Activated CD4-positive, alpha-beta T cell treated with anti-CD3 and anti-CD28 coated beads, Interleukin-2, amount 50 U/mL, for 48 hours (primary cell): ENCODE results near the gene UBXN10.

Source experiments
- DNase-seq, 2 experiments: peaks; one replicate each; pipeline ENCODE4 v3.0.0-alpha.2; 2020

Gene UBXN10

DNA sequence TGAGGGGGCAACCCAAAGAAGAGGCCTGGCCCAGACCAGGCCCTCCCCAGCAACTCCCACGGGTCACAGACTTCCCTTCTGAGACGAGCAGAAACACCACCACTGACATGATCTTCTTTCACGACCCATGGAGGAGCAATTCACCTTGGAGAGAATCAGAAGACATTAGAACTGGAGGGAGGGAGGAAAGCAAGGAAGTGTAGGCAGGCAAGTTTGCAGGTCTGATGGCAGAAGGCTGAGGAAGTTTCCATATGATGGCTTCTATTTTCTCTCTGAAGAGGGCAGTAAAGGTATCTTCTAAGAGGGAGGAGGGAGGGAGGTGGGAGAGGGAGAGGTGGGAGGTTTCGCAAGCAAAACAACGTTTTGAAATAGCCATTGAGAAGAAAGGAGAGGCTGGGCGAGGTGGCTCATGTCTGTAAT lies 1.4 kb upstream of the UBXN10 start:
- DNase-seq: no peak

DNA sequence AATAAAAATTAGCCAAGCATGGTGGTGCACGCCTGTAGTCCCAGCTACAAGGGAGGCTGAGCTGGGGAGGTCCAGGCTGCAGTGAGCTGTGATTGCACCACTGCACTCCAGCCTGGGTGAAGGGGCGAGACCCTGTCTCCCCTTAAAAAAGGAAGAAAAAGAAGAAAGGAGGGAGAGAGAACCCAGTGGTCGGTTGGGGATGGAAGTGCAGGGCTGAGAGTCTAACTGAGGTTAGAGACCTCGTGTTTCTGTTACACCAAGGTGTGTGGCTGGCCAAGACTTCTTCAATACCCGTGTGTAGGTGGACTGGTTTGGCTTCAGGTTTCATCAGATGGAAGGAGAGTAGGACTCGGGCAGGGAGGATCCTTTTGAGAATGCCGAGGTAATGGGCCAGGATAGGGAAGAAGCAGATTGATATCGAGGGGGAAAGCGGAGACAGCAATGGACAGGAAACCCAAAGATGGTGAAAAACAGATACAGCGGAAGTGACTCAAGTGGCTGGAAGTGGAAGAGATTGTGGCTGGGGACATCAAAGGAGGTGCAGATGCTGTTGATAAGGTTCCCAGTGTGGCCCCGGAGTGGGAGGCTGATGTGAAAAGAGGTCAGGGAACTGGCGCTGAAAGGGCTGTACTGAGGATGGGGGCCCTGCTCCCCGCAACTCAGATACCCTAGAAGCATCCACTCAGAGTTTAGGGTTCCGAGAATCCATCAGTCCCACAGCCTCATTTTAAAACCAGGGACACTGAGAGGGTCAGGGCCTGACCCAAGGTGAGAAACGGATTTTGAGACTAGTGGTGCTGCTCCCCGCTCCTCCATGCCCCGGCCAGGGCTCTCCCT lies 681 bp upstream of the UBXN10 start:
- peak; percentile 67 to 77 for DNase-seq

DNA sequence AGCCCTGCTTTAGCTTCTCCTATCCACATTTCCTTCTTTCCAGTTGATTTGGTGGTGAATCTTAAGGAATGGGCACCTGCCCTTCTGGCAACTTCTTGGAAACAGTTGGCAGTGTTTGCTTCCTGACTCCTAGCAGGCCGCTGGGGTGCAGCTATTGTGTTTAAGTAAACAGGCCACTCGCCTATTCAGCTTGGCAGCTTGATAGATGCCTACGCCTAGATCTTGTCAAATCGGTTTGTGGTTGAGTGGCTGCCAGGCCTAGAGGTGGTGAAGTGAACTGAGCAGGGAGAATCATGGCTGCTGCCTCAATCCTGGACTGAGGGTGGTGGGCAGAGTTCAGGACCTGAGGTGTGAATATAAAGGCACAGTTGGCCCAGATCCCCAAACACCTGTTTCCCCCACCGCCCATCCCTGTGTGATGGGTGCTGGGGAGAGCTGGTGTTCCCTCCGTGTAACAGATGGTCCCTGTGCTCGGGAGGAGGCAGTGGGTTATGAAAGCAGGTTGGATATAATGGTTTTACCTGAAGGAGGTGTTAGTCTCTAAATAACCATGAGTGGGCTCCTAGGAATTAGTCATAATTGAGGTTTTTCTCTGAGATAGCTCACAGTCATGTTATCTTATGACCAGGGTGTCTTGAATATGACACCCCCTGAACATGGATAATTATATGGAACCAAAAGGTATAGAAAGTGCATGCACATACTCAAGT lies 1.4 kb downstream of the UBXN10 start:
- peak; percentile 43 to 52 for DNase-seq

- DNase-seq: peak in 1 of 2 experiments; percentile 14
These were observed 2.0 kb downstream of the UBXN10 start for GRCh38 chr1:20187813-20188454.

GRCh38 chr1:20188455-20188817 lies 2.5 kb downstream of the UBXN10 start:
- DNase-seq: no peak

GRCh38 chr1:20189664-20190063 lies 3.8 kb downstream of the UBXN10 start:
- no peak for DNase-seq

GRCh38 chr1:20190256-20191160 lies 4.6 kb downstream of the UBXN10 start:
- no peak for DNase-seq

DNA sequence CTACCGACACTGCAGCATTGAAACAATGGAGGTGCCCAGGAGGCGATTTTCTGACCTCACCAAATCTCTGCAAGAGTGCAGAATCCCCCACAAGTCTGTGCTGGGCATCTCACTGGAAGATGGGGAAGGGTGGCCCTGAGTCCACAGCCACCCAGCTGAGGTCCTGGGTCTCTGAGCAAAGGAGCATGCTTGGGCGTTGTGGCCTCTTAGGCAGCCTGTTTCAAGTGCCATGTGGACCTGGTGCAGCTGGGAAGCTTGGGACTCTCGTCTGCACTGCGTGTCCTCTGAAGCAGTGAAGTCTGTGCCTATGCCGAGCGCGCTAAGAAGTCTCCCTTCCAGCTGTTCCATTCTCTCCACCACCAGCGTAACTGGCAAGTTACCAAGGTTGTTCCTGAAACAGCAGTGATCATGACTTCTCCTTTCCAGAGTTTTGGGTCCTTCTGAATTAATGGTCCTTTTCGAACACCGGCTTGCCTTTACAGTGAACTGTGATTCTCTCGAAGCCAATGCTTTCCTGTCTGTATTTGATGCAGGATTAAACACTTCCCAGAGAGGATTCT lies 5.5 kb downstream of the UBXN10 start:
- no peak for DNase-seq

DNA sequence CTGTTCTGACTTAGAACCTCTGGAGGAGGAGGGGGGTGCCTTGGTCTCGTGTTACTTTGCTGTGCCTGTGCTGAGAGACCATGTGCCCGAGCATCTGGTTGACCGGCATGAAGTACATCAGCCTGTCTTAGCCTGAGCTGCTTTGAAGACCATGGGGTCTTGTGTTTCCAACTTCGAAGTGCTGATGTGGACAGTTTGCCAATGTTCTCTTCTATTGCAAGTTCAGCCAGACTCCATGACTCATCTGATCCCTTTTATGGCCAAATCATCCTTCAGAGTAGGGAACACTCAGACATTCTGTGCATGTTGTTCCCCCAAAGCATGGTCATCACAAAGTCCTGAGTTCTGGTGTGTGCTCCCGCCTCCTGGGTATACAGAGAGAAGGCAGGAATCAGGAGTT lies 6.5 kb downstream of the UBXN10 start:
- DNase-seq: no peak

GRCh38 chr1:20192871-20193411 lies 7.0 kb downstream of the UBXN10 start:
- no peak for DNase-seq

DNA sequence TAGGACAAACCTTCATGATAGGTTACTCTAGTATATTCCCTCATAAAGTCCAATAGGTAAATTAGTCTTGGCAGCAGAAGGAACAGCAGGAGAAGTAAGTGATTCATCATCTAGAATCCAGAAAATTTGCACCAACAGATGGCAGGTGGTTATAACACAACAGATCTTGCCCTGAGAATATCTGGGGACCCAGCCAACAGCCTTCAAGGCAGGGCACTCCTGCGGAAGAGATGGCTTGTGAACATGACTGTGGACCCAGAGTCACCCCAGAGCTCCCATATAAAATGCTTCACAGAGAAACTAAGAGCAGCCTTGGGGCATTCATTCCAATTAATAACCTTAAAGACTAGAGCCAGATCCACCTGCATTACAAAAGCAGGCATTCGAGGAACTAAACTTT lies 8.3 kb downstream of the UBXN10 start:
- DNase-seq: no peak

DNA sequence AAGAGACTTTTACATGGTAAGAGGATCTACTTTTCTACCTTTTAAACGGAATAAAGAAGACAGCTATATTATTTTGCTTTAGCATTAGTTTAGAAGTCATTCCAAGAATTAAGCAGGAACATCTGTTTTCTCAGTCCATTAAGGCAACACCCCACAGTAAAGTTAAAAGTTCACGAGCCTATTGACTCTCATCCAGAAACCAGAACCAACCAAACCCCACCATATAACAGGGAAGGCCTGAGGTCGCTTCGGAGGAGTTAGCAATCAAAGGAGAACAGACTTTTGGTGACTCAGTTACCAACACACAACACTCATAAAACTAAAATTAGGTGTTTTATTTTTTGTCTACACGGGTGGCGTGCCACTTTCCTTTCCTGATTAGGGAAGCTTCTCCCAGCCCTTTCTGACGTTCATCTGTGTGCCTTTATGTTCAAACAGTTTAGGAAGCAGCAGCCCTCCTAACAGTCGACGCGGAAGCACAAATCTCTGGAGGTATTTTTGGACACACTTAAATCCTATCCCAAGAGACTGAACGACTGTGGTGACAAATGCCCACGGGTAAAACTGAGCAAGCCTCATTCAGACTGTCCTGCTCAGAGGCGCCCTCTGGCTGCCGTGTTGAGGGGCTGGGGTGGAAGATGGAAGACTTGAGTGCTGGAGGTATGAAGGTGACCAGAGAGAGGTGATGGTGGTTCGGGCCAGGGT lies 9.0 kb downstream of the UBXN10 start:
- DNase-seq: peak; percentile 84 to 85

GRCh38 chr1:20195462-20195780 lies 9.5 kb downstream of the UBXN10 start:
- DNase-seq: no peak

GRCh38 chr1:20197329-20197791 lies 11.5 kb downstream of the UBXN10 start:
- DNase-seq: no peak

GRCh38 chr1:20198296-20198695 lies 12.4 kb downstream of the UBXN10 start:
- DNase-seq: no peak

- no peak for DNase-seq
These were observed 13.0 kb downstream of the UBXN10 start for GRCh38 chr1:20198918-20199317.

- no peak for DNase-seq
These were observed 13.5 kb downstream of the UBXN10 start for GRCh38 chr1:20199403-20199802.

GRCh38 chr1:20199840-20200239 lies 13.9 kb downstream of the UBXN10 start:
- no peak for DNase-seq

DNA sequence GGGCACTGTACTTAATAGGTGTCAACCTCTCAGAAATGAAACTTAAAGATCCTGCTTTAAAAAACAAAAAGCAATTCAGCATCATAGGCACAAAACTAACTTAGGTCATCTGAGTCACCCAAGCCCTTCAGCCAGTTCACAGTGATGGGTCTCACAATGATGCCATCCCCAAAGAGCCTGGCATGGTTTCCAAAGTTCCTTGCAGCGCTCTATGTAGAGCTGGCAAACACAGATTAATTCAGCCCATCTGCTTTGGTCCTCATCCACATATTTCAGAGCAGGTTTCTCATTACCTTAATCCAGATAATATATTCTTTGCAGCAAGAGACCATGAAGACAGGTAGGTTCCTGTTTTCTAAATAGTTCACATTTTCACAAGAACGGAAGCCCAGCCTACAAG lies 15.1 kb downstream of the UBXN10 start:
- no peak for DNase-seq

DNA sequence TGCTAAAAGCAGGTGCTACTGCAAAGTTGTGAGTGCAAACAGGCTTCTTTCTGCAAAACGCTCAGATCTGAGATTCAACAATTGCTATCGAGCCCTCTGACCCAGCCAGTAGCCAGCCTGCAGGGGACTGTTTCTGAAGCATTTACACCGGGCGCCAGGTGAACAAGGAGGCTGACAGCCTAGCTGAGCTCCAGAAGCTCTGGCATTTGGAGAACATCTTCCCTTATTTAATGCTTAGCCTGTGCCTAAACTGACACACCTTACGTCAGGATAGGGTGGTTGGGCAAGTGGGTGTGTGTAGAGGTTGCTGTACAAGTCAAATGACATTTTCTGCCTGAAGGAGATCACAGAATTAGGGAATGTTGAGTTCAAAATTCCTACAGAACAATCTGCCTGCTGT lies 16.3 kb downstream of the UBXN10 start:
- DNase-seq: no peak

- no peak for DNase-seq
These were observed 21.6 kb downstream of the UBXN10 start for GRCh38 chr1:20207546-20207945.

DNA sequence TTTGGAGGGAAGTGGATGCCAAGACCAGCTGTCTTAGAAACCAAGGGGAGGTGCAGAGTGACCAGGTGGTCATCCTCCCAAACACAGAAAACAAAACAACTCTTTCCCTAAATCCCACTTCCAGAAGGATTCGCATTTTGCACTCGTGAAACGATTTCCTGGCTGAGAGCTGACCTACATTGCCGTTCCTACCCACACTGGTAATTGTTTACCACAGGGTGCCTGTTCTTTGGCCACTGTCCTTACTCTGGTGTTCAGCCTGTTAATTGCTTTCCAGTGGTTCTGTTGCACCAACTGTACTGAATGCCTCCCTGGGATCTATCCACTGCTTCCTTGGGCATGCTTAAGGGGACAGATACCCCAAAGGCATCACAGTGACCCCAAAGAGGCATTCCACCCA lies 23.6 kb downstream of the UBXN10 start:
- no peak for DNase-seq
